22Rv1 (cell line): ENCODE results near the gene HSF2BP.

Experiments
- H3K27ac ChIP-seq: fragments of 450-650 bp; 2 replicates; pipeline ENCODE4 v1.5.1; 2017
- CTCF ChIP-seq: fragments of 450-650 bp; IDR thresholded peaks from 2 replicates; pipeline ENCODE4 v1.5.1; 2017; ENCODE audit warnings: mild to moderate bottlenecking
- ZFX ChIP-seq: fragments of 450-650 bp; IDR thresholded peaks from 2 replicates; pipeline ENCODE4 v1.6.1; 2017; ENCODE audit warnings: antibody characterized with exemption, borderline replicate concordance

HSF2BP gene

GRCh38 chr21:43691801-43692200, 32.5 kb upstream of the HSF2BP start:
- H3K27ac ChIP-seq, result no peak overlapping the region
- TF ChIP-seq CTCF (no peak), ZFX (no peak)

DNA sequence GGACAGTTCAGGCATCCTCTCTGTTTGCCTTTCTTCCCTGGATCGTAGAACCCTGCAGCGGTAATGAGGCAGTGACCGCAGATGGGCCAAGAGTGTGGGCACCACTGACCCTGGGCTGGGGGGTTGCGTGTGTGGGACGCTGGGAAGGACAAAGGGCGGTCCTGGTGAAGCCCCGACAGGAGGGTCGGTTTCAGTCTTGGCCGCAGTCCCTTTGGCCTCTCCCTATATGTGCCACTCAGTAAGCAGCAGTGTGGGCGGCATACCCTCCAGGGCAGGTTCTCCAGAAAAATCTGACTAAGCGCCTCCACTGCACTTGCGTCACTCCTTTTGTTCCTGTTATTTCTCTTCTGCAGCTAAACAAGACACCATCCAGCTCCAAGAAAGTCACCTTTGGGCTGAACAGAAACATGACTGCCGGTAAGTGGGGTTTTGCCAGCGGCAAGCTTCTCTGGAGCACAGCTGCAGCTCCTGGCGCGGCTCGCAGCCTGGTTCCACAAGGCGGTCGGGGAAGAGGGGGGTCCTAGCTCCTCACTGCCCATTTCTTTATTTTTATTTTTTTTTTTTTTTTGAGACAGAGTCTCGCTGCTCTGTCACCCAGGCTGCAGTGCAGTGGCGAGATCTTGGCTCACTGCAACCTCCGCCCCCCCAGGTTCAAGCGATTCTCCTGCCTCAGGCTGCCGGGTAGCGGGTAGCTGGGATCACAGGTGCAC, 32.0 kb upstream of the HSF2BP start:
- H3K27ac ChIP-seq, result no peak overlapping the region
- TF ChIP-seq CTCF (no peak), ZFX (no peak)

GRCh38 chr21:43690346-43690745, 31.1 kb upstream of the HSF2BP start:
- H3K27ac ChIP-seq, result no peak overlapping the region
- TF ChIP-seq CTCF, result no peak
- no peak for TF ChIP-seq ZFX

DNA sequence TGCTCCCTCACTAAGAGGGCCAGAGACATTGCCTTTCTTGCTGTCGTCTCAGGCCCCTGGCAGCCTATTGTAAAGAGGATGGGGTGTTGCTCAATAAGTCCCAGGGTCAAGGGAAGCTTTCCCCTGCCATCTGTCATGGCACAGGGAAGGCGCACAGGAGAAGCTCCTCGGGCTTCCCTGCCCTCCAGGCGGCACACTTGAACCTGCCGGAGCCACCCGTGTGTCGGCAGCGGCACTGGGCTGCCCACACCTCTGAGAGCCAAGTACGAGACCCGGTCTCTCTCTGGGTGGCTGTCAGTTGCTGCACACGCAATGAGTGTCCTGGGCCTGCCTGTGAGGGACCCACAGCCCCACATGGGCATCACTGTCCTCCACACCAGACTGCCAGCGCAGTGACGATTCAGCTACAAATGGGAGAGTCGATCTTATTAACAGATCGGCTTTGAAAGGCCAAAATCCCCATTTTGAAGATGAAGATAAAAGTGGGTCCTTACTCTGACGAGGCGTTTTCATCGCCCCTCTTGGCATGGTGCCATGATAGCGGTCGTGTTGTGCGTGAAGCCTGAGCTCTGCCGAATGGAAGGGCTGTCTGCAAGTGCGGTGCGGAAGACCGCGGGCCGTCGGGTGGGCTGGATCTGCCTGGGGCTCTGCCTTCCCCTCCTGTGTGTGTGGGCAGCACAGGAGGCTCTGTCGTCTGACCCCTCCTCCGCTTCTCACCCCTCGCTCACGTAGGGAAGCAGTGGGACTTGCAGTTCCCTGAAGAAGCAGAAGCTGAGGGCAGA, 30.5 kb upstream of the HSF2BP start:
- TF ChIP-seq CTCF (no peak), ZFX (no peak)
- H3K27ac ChIP-seq, result no peak overlapping the region

- H3K27ac ChIP-seq, result no peak overlapping the region
- no peak for TF ChIP-seq ZFX
- TF ChIP-seq CTCF, result no peak
Measured at GRCh38 chr21:43688906-43689305, 29.6 kb upstream of the HSF2BP start.

GRCh38 chr21:43687566-43688399, 28.5 kb upstream of the HSF2BP start:
- no peak for TF ChIP-seq ZFX
- TF ChIP-seq CTCF, result no peak
- H3K27ac ChIP-seq, result no peak overlapping the region
